ENCODE results near the gene OR9A4.

Gene OR9A4

GRCh38 chr7:141949021-141949420 lies 32.8 kb downstream of the OR9A4 start:
- DNase-seq (ENCODE audit: low spot score), result no peak

DNA sequence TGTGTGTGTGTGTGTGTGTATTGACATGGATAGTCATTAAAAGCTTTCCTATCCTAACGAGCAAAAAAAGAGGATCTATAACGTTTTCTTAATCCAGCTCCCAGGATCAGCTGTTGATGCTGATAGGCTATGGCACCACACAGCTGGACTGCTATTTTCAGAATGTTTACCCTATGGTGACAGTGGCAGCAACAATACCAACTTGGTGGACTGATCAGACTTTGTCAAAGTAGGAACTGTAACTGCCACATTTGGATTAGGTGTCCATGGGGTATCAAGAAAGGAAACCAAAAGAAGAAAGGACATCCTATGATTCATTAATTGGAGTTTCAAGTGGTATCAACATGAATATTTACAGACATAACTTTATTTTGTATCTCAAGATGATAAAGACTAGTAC lies 33.3 kb downstream of the OR9A4 start:
- DNase-seq (ENCODE audit: low spot score), result no peak

DNA sequence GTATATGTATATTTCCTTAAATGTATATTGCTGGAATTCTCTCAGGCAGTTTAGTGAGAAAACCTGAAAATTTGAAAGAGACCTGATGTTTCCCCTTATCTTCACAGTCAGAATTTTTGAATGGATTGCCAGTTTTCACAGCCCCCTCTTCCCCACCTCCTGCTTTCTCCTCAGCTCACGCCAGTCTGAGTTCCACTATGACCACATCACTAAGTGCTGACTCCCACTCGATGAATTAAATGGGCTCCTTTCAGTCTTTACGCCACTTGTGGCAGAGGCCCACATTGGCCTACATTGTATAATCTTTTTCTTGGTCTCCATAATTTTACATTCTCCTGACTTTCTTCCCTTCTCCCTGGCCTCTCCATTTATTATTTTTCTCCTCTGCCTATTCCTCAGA lies 33.7 kb downstream of the OR9A4 start:
- no peak for DNase-seq (ENCODE audit: low spot score)

DNA sequence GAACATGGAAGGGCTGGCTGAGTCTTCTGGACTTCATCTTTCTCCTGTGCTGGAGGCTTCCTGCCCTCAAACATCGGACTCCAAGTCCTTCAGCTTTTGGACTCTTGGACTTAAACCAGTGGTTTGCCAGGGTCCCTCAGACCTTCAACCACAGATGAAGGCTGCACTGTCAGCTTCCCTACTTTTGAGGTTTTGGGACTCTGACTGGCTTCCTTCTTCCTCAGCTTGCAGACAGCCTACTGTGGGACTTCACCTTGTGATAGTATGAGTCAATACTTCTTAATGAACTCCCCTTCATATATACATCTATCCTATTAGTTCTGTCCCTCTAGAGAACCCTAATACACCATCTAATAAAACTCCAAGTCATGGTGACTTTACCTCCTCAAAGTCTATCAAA lies 34.6 kb downstream of the OR9A4 start:
- no peak for DNase-seq (ENCODE audit: low spot score)

- DNase-seq (ENCODE audit: low spot score), result no peak
Measured at GRCh38 chr7:141952461-141952860, 36.3 kb downstream of the OR9A4 start.

DNA sequence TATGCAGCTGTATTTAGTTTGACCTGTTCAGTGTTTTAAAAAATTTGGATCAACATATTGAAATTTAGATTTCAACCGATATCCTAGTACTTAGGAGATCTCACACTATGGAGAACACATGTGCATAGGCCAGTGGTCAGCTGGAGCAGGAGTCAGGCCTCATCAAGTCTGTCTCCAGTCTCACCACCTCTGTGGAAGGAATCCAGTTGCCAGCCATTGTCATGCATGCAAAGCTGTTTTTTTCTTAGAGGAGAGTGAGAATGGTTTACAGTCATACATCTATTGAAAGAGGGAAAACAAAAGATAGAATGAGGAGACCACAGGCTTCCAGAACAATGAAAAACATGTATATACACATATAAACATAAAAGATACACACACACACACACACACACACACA lies 38.1 kb downstream of the OR9A4 start:
- no peak for DNase-seq (ENCODE audit: low spot score)

- peak; percentile 30 for DNase-seq (ENCODE audit: low spot score)
Measured at GRCh38 chr7:141956084-141956483, 39.9 kb downstream of the OR9A4 start.

DNA sequence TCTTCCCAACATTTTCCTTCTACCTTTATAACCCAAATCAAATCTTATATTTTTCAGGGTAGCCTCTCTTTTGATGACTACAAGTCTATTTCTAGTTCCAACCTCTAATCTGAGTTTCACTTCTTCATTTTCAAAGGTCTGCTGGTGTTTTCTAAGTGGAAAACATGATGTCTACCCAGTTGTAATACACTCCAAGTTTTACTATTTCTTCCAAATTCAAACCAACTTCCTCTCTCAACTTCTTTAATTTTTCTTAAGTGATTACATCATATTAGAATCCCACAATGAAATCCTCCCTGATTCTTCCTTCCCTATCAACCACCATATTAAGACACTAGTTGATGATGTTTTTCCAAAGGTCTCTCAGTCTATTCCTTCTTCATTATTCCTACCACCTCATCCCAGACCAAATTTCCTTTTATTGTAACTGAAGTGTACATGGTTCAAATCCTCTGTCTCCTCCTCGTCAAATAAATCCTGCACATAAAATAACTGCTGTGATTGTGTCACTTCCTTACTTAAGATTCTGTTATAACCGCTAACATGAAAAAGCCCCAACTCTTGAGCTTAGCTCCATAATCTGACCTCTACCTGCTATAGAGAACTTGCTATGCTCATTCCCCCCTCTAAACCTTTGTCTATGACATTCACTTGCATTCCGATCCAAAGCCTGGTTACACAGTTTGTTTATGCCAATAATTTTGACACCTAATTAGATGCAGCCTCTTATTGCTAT lies 44.7 kb downstream of the OR9A4 start:
- peak; percentile 53 for DNase-seq (ENCODE audit: low spot score)
